ENCODE measurements around the gene RTN4RL1.

- TF ChIP-seq, protein P1, sequence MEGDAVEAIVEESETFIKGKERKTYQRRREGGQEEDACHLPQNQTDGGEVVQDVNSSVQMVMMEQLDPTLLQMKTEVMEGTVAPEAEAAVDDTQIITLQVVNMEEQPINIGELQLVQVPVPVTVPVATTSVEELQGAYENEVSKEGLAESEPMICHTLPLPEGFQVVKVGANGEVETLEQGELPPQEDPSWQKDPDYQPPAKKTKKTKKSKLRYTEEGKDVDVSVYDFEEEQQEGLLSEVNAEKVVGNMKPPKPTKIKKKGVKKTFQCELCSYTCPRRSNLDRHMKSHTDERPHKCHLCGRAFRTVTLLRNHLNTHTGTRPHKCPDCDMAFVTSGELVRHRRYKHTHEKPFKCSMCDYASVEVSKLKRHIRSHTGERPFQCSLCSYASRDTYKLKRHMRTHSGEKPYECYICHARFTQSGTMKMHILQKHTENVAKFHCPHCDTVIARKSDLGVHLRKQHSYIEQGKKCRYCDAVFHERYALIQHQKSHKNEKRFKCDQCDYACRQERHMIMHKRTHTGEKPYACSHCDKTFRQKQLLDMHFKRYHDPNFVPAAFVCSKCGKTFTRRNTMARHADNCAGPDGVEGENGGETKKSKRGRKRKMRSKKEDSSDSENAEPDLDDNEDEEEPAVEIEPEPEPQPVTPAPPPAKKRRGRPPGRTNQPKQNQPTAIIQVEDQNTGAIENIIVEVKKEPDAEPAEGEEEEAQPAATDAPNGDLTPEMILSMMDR (tag by site-specific recombination; IDR thresholded peaks at IDR 0.05) = no peak
- no peak for TF ChIP-seq PATZ1 (tag by site-specific recombination; IDR thresholded peaks at IDR 0.05)
- TF ChIP-seq ZNF76 (tag by site-specific recombination; IDR thresholded peaks at IDR 0.05; ENCODE audit: borderline replicate concordance, low read depth) = no peak
- TF ChIP-seq REPIN1 (tag by site-specific recombination; IDR thresholded peaks at IDR 0.05; ENCODE audit: low read depth) = no peak
Observed at GRCh38 chr17:1985093-1985492, 40.0 kb downstream of the RTN4RL1 start.

Measured in HEK293 (cell line).